ENCODE results near the gene TRAPPC10.

The TRAPPC10 gene

GRCh38 chr21:43983390-43983789, 28.7 kb upstream of the TRAPPC10 start:
- TF ChIP-seq ZNF274 (IDR thresholded peaks at IDR 0.05; ENCODE audit: low read depth, low read length) (no peak), SUZ12 (IDR thresholded peaks at IDR 0.05; ENCODE audit: extremely low read depth, insufficient read depth, insufficient read length) (no peak), YY1 (IDR thresholded peaks at IDR 0.05; ENCODE audit: insufficient read depth, insufficient read length) (no peak)
- H3K9me3 ChIP-seq (ENCODE audit: insufficient read depth, low read length), result no peaks in the 10 kb centered on the region
- H3K9ac ChIP-seq (ENCODE audit: insufficient read length, low read depth), result no peak overlapping the region
- H3K4me3 ChIP-seq (ENCODE audit: insufficient read length, low read depth), result no peak overlapping the region
- peaks cover 22% of the 10 kb centered on the region for H3K4me1 ChIP-seq (ENCODE audit: insufficient read depth, insufficient read length)
- no peaks in the 10 kb centered on the region for H3K36me3 ChIP-seq (ENCODE audit: insufficient read depth, insufficient read length, low read length)
- H3K27me3 ChIP-seq (ENCODE audit: insufficient read depth, insufficient read length), result peaks cover 10% of the 10 kb centered on the region
- DNase-seq (ENCODE audit: low read depth, low spot score), result no peak

DNA sequence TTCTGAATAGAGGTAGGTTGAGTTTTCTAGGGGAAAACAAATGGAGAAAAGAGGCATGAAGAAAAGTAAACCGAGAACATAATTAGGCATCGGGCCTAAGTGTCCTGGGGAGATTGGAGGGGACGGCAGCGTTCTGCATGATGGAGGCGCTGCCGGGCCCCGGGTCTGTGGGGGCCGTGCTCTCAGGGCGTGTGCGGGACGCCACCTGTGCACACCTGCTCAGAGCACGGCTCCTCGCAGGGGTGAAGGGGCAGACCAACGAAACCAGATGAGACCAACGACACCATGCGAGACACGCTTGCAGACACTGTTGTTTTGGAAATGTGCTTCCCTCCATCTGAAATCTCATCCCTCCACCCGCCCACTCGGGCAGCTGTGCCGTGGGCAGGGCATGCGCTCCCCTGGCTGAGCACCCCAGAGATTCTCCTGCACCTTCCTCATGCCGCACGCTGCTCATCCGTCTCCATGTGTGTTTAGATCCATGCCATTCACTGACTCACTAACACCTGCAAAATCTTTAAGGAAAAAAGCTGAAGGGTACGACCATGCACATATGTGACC, 28.2 kb upstream of the TRAPPC10 start:
- peaks cover 22% of the 10 kb centered on the region for H3K4me1 ChIP-seq (ENCODE audit: insufficient read depth, insufficient read length)
- no peaks in the 10 kb centered on the region for H3K36me3 ChIP-seq (ENCODE audit: insufficient read depth, insufficient read length, low read length)
- no peak overlapping the region for H3K4me3 ChIP-seq (ENCODE audit: insufficient read length, low read depth)
- no peaks in the 10 kb centered on the region for H3K9me3 ChIP-seq (ENCODE audit: insufficient read depth, low read length)
- H3K27me3 ChIP-seq (ENCODE audit: insufficient read depth, insufficient read length), result peaks cover 10% of the 10 kb centered on the region
- H3K9ac ChIP-seq (ENCODE audit: insufficient read length, low read depth), result no peak overlapping the region
- no peak for TF ChIP-seq ZNF274 (IDR thresholded peaks at IDR 0.05; ENCODE audit: low read depth, low read length)
- no peak for TF ChIP-seq SUZ12 (IDR thresholded peaks at IDR 0.05; ENCODE audit: extremely low read depth, insufficient read depth, insufficient read length)
- TF ChIP-seq YY1 (IDR thresholded peaks at IDR 0.05; ENCODE audit: insufficient read depth, insufficient read length), result no peak
- no peak for DNase-seq (ENCODE audit: low read depth, low spot score)

- H3K4me1 ChIP-seq (ENCODE audit: insufficient read depth, insufficient read length), result peaks cover 22% of the 10 kb centered on the region
- TF ChIP-seq YY1 (IDR thresholded peaks at IDR 0.05; ENCODE audit: insufficient read depth, insufficient read length) (no peak), SUZ12 (IDR thresholded peaks at IDR 0.05; ENCODE audit: extremely low read depth, insufficient read depth, insufficient read length) (no peak), ZNF274 (IDR thresholded peaks at IDR 0.05; ENCODE audit: low read depth, low read length) (no peak)
- H3K36me3 ChIP-seq (ENCODE audit: insufficient read depth, insufficient read length, low read length), result no peaks in the 10 kb centered on the region
- H3K27me3 ChIP-seq (ENCODE audit: insufficient read depth, insufficient read length), result peaks cover 10% of the 10 kb centered on the region
- H3K9ac ChIP-seq (ENCODE audit: insufficient read length, low read depth), result peak overlapping the region; percentile 15
- DNase-seq (ENCODE audit: low read depth, low spot score), result no peak
- H3K9me3 ChIP-seq (ENCODE audit: insufficient read depth, low read length), result no peaks in the 10 kb centered on the region
- H3K4me3 ChIP-seq (ENCODE audit: insufficient read length, low read depth), result no peak overlapping the region
Measured at GRCh38 chr21:43984905-43985689, 27.0 kb upstream of the TRAPPC10 start.

DNA sequence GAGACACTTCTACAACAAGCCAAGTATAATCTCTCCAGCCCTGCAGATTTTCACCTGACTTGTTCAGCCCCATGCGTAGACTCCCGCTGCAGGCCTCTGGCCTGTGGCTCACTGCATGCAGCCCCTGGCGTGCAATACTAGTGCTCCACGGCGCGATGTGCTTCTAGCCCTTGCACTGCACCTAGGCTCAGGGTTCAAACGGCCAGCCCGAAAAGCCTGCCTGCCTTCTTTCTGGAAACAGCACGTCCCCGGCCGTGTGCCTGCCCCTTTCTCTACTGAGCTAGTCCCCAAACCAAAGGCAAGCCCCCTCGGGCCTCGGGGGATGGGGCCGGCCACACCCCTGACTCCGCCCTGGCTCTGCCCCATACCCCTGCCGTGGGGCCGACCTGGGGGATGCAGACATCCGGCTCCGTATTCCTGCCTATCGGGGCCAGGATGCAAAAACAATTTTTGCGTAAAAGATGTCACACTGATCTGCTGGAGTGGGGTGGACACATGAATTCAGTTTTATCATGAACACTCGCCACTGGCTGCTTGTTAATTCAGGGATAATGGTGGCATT, 26.3 kb upstream of the TRAPPC10 start:
- H3K4me1 ChIP-seq (ENCODE audit: insufficient read depth, insufficient read length), result peaks cover 22% of the 10 kb centered on the region
- H3K9ac ChIP-seq (ENCODE audit: insufficient read length, low read depth), result peak overlapping the region; percentile 15
- H3K27me3 ChIP-seq (ENCODE audit: insufficient read depth, insufficient read length), result peaks cover 10% of the 10 kb centered on the region
- H3K4me3 ChIP-seq (ENCODE audit: insufficient read length, low read depth), result no peak overlapping the region
- TF ChIP-seq ZNF274 (IDR thresholded peaks at IDR 0.05; ENCODE audit: low read depth, low read length) (no peak), SUZ12 (IDR thresholded peaks at IDR 0.05; ENCODE audit: extremely low read depth, insufficient read depth, insufficient read length) (no peak), YY1 (IDR thresholded peaks at IDR 0.05; ENCODE audit: insufficient read depth, insufficient read length) (no peak)
- H3K36me3 ChIP-seq (ENCODE audit: insufficient read depth, insufficient read length, low read length), result no peaks in the 10 kb centered on the region
- DNase-seq (ENCODE audit: low read depth, low spot score), result no peak
- H3K9me3 ChIP-seq (ENCODE audit: insufficient read depth, low read length), result no peaks in the 10 kb centered on the region

- H3K9me3 ChIP-seq (ENCODE audit: insufficient read depth, low read length), result no peaks in the 10 kb centered on the region
- no peak overlapping the region for H3K4me3 ChIP-seq (ENCODE audit: insufficient read length, low read depth)
- peaks cover 10% of the 10 kb centered on the region for H3K27me3 ChIP-seq (ENCODE audit: insufficient read depth, insufficient read length)
- peaks cover 14% of the 10 kb centered on the region for H3K4me1 ChIP-seq (ENCODE audit: insufficient read depth, insufficient read length)
- no peaks in the 10 kb centered on the region for H3K36me3 ChIP-seq (ENCODE audit: insufficient read depth, insufficient read length, low read length)
- no peak for DNase-seq (ENCODE audit: low read depth, low spot score)
- no peak overlapping the region for H3K9ac ChIP-seq (ENCODE audit: insufficient read length, low read depth)
- TF ChIP-seq YY1 (IDR thresholded peaks at IDR 0.05; ENCODE audit: insufficient read depth, insufficient read length) (no peak), SUZ12 (IDR thresholded peaks at IDR 0.05; ENCODE audit: extremely low read depth, insufficient read depth, insufficient read length) (no peak), ZNF274 (IDR thresholded peaks at IDR 0.05; ENCODE audit: low read depth, low read length) (no peak)
Measured at GRCh38 chr21:43986544-43987451, 25.3 kb upstream of the TRAPPC10 start.

- Histone ChIP-seq H3K36me3 (ENCODE audit: insufficient read depth, insufficient read length, low read length) (no peaks in the 10 kb centered on the region), H3K9me3 (ENCODE audit: insufficient read depth, low read length) (no peaks in the 10 kb centered on the region), H3K4me3 (ENCODE audit: insufficient read length, low read depth) (no peak overlapping the region), H3K9ac (ENCODE audit: insufficient read length, low read depth) (no peak overlapping the region), H3K4me1 (ENCODE audit: insufficient read depth, insufficient read length) (peaks cover 10% of the 10 kb centered on the region), H3K27me3 (ENCODE audit: insufficient read depth, insufficient read length) (peaks cover 10% of the 10 kb centered on the region)
- DNase-seq (ENCODE audit: low read depth, low spot score), result no peak
- no peak for TF ChIP-seq ZNF274 (IDR thresholded peaks at IDR 0.05; ENCODE audit: low read depth, low read length)
- TF ChIP-seq SUZ12 (IDR thresholded peaks at IDR 0.05; ENCODE audit: extremely low read depth, insufficient read depth, insufficient read length), result no peak
- no peak for TF ChIP-seq YY1 (IDR thresholded peaks at IDR 0.05; ENCODE audit: insufficient read depth, insufficient read length)
Measured at GRCh38 chr21:43987509-43987908, 24.6 kb upstream of the TRAPPC10 start.

Measured in NT2/D1 (cell line).